GM12864 (cell line): Measurements from ENCODE around the gene SLC9C1.
A peak's percentile ranks its signal among the peaks of the same experiment; 100 is the strongest.

Experiments used
- DNase-seq: peaks from one replicate; pipeline ENCODE4 v3.0.0-alpha.2; 2011; ENCODE audit warnings: low read depth
- H3K4me3 ChIP-seq: 2 replicates; pipeline ENCODE4 v1.5.1; 2011; ENCODE audit warnings: mild to moderate bottlenecking, low read depth, low read length, control low read depth
- TF ChIP-seq, protein P1 (sequence below): IDR thresholded peaks from 2 replicates; pipeline ENCODE4 v1.5.1; 2011; ENCODE audit warnings: low read depth, mild to moderate bottlenecking, moderate library complexity, low read length, control low read depth, inconsistent platforms; ENCODE audit errors: missing control alignments

Gene SLC9C1

DNA sequence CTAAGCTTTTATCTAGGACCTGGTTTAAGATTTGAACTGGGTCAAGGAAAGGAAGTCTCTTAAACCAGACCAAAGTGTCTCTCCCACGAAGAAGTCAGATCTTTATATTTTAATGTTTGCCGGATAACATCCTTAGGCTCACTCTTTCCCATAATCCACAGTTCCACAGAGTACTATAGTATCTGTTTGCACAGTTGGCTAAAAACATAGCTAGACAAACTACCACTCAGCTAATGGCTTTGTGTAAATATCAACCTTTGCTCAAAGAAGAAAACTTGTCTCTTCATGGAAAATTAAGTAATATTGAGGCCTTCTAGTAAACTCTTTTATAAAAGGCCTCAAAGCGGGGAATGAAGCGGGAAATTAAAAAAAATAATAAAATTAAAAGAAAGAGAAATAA, 13.5 kb upstream of the SLC9C1 start:
- TF ChIP-seq, protein P1, sequence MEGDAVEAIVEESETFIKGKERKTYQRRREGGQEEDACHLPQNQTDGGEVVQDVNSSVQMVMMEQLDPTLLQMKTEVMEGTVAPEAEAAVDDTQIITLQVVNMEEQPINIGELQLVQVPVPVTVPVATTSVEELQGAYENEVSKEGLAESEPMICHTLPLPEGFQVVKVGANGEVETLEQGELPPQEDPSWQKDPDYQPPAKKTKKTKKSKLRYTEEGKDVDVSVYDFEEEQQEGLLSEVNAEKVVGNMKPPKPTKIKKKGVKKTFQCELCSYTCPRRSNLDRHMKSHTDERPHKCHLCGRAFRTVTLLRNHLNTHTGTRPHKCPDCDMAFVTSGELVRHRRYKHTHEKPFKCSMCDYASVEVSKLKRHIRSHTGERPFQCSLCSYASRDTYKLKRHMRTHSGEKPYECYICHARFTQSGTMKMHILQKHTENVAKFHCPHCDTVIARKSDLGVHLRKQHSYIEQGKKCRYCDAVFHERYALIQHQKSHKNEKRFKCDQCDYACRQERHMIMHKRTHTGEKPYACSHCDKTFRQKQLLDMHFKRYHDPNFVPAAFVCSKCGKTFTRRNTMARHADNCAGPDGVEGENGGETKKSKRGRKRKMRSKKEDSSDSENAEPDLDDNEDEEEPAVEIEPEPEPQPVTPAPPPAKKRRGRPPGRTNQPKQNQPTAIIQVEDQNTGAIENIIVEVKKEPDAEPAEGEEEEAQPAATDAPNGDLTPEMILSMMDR, result no peak
- DNase-seq, result no peak

DNA sequence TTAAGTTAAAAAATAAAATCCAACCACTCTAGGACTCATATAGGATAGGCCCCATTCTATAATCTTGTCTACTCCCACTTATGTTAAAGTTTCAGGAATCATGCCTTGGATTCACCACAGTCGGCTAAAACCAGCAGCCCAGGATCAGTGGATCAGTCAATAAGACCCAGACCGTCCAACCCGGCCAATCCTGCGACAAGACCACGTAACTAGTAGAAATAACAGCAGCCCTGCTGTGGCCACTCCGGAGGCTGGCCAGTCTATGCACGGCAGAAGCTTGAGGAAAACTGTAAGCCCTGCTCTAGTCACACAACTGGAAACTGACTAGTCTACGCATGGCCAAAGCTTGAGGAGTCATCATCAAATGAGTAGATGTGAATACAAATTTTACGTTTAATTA, 12.8 kb upstream of the SLC9C1 start:
- no peak for DNase-seq
- H3K4me3 ChIP-seq, result no peak overlapping the region
- TF ChIP-seq, protein P1, result no peak

More for the DNA sequence above, 13.5 kb upstream of the SLC9C1 start:
- H3K4me3 ChIP-seq, result no peak overlapping the region

DNA sequence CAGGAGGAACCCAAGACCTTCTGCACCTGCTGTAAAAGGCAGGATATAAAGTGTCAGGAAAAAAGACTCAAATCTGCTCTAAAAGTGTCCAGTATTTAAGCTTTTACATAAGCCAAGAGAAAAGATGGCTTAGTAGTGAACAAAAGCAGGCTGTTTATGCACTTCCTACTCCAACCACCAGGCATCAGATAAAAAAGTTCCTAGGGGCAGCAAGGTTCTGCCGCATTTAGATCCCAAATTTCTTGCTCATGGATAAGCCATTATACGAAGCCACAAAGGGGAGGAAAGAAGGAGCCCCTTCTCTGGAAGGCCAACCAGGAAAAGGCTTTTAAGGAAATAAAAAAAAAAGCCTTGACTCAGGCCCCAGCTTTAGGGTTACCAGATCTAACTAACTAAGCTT, 10.6 kb upstream of the SLC9C1 start:
- H3K4me3 ChIP-seq, result no peak overlapping the region
- TF ChIP-seq, protein P1, result peak; percentile 44
- DNase-seq, result no peak

DNA sequence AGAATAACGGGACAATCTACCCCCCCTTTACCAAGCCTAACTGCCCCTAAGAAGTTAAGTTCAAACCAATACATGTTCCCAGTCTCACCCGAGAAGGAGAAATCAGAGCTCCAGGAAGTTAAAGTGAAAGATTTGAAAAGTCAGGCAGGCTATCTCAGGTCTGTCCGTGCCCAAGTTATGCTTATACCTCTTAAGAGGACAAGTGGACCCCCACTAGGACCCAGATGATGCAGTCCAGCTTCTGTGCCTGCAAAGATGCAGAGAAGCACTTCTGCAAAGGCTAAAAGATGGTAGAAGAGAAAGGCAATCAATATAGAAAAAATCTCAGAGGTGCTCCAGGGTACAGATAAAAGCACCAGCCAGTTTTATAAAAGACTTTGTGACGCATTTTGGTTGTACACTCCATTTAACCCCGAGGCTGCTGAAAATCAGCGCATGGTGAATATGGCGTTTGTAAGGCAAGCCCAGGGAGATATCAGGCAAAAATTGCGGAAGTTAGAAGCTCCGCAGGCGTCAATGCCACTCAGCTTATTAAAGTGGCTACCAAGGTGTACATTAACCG, 9.8 kb upstream of the SLC9C1 start:
- DNase-seq, result no peak
- TF ChIP-seq, protein P1, result no peak
- H3K4me3 ChIP-seq, result peak overlapping the region; percentile 49

DNA sequence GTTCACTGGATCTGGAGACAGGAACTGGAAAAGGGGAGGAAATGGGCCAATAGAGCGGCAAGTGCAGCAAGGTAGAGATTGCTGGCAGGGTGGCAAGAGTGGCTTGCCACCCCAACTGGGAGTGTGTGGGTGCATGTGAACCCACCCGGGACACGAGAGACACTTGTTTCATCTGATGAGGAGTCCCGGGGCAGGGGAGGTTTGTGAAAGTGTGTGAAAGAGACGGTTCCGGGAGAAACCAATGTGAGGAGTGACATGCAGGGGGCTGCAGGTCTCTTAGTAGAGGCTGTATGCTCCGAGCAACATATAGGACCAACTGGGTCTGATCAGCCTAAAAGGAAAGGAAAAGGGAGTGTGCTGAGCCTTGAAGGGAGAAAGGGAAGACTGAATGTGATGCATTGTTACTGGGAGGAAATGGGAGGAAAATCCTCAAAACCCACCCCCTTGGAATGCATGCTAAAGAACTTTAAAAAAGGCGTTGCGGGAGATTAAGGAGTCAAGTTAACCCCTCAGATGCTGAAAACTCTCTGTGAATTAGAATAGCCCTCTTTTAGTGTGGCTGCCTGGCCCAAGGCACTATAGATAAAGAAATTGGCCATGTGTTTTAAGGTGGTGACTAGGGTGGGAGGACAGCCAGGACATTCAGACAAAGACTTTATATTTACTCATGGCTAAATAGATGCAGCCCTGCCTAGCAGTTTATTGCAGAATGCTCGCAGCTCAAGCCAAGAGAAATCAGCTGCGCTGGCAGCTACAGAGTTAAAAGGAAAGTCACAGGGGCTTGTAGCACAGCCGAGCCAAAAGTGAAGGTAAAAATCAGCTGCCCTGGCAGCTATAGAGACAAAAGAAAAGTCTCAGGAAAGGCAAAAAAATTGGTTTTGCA, 9.1 kb upstream of the SLC9C1 start:
- DNase-seq, result no peak
- TF ChIP-seq, protein P1, result no peak
- H3K4me3 ChIP-seq, result peak overlapping the region; percentile 49

DNA sequence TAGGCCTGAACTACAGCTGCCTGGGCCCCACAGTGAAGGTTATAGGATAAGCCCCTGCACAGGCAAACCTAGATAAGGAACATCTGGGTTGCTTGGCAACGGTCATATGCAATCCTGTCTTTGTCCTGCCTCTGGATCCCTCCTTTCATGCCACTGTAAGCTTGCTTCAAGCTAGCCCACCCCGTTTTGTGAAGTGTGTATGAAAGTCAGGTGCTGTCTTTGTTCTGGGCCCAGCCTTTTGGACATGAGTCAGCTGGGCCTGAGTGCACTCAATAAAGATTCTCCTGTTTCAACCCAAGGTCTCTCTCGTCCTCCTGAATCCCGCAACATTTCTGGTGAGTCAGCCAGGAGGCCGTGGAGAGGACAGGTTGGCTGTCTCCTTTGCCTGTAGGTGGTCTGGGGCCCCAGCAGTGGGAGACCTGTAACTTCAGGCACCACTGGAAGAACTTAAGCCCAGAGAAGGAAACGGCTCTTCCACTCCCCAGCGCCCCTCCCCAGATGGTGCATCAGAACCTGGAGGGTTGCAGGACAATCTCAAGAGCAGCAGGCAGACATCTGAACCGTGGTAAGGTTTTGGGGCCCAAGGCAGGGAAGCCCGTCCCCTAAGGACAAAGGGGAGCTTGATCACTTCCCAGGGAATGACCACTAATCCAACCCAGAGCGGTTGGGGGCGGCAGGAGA, 8.3 kb upstream of the SLC9C1 start:
- TF ChIP-seq, protein P1, result no peak
- DNase-seq, result no peak
- H3K4me3 ChIP-seq, result no peak overlapping the region
